Gastroesophageal sphincter (tissue), 3 donors: Measurements from ENCODE around the gene FLRT3.

ENCODE experiments used
- POLR2A ChIP-seq, 2 donors: fragments of 450-650 bp; IDR thresholded peaks; one replicate each; pipeline ENCODE4 v1.6.1; 2017; ENCODE audit warnings: antibody characterized with exemption in 2 of 2, mild to moderate bottlenecking in 2 of 2, moderate library complexity in 1 of 2
- POLR2AphosphoS5 ChIP-seq: sonication (generic); formaldehyde crosslinking; IDR thresholded peaks from one replicate; pipeline ENCODE4 v1.6.1; 2017; ENCODE audit warnings: antibody characterized with exemption
- TF ChIP-seq, protein P1 (sequence below), 4 experiments: fragments of 200-600 bp in 2 of 4; fragments of 450-650 bp in 2 of 4; sonication (generic) in 1 of 4; IDR thresholded peaks; one replicate each; pipeline ENCODE4 v1.5.1; 2017 to 2019; ENCODE audit warnings: antibody characterized with exemption in 4 of 4, mild to moderate bottlenecking in 2 of 4, moderate library complexity in 2 of 4

DNA sequence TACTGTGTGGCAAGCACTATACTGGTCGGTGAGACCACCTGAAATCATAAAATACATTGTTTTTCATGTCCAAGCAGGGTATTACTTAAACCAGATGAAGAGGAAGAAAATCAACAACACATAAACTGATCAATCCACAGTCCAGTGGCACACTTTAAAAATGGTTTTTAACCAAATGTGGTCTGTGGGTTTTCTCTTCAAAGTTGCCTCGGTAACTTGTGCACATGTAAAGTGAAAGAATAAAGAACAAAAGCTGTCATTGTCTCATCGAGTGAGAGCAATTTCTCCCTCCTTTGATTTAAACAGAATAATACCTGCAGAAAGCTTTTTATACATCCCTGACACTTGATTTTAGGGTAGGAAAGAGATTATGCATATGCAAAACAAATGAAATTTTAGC is 3.7 kb downstream of the FLRT3 start:
- TF ChIP-seq, protein P1, sequence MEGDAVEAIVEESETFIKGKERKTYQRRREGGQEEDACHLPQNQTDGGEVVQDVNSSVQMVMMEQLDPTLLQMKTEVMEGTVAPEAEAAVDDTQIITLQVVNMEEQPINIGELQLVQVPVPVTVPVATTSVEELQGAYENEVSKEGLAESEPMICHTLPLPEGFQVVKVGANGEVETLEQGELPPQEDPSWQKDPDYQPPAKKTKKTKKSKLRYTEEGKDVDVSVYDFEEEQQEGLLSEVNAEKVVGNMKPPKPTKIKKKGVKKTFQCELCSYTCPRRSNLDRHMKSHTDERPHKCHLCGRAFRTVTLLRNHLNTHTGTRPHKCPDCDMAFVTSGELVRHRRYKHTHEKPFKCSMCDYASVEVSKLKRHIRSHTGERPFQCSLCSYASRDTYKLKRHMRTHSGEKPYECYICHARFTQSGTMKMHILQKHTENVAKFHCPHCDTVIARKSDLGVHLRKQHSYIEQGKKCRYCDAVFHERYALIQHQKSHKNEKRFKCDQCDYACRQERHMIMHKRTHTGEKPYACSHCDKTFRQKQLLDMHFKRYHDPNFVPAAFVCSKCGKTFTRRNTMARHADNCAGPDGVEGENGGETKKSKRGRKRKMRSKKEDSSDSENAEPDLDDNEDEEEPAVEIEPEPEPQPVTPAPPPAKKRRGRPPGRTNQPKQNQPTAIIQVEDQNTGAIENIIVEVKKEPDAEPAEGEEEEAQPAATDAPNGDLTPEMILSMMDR (IDR thresholded peaks at IDR 0.05), result no peak
- TF ChIP-seq POLR2A (IDR thresholded peaks at IDR 0.05) (no peak), POLR2AphosphoS5 (no peak)
